K562 (cell line): ENCODE data around the gene ST6GAL1. TPM values are rescaled to one million over a fixed set of nuclear protein-coding genes. Genes with fewer than 3 reads are reported as not detected.

ENCODE experiments used
- BRD9 ChIP-seq: fragments of 450-650 bp; IDR thresholded peaks from 2 replicates; pipeline ENCODE4 v1.6.1; 2018; ENCODE audit warnings: low read depth; ENCODE audit not compliant: partially characterized antibody
- CAMTA2 ChIP-seq: fragments of 250-450 bp; sonication (Bioruptor Pico); conservative IDR thresholded peaks from 2 replicates; pipeline ENCODE4 v1.5.1; 2022
- CC2D1A ChIP-seq: fragments of 450-650 bp; IDR thresholded peaks from 2 replicates; pipeline ENCODE4 v1.6.1; 2017; ENCODE audit warnings: mild to moderate bottlenecking
- CXXC5 ChIP-seq: fragments of 250-450 bp; sonication (Bioruptor Pico); IDR thresholded peaks from 2 replicates; pipeline ENCODE4 v1.8.0; 2022; ENCODE audit warnings: inconsistent platforms, mild to moderate bottlenecking, moderate library complexity
- FOXA1 ChIP-seq: fragments of 450-650 bp; IDR thresholded peaks from 2 replicates; pipeline ENCODE4 v1.6.1; 2016; ENCODE audit warnings: mild to moderate bottlenecking, borderline replicate concordance
- FUS ChIP-seq: fragments of 200-400 bp; formaldehyde crosslinking; optimal IDR thresholded peaks from 2 replicates; pipeline ENCODE3; 2017; ENCODE audit warnings: low read depth, low read length
- HDAC2 ChIP-seq: fragments of 450-650 bp; IDR thresholded peaks from 2 replicates; pipeline ENCODE4 v1.6.1; 2016; ENCODE audit warnings: mild to moderate bottlenecking
- HDAC3 ChIP-seq: fragments of 450-650 bp; IDR thresholded peaks from 2 replicates; pipeline ENCODE4 v1.6.1; 2018; ENCODE audit warnings: borderline replicate concordance, mild to moderate bottlenecking, moderate library complexity; ENCODE audit not compliant: partially characterized antibody
- JUN ChIP-seq, 2 experiments: sonication (generic) in 1 of 2; formaldehyde crosslinking in 1 of 2; IDR thresholded peaks; 2 replicates each; pipeline versions ENCODE4 v1.6.1 to v1.8.0; 2012 to 2022; ENCODE audit warnings: borderline replicate concordance in 2 of 2, mild to moderate bottlenecking in 2 of 2, improper control_type of control experiment in 1 of 2, low read depth in 1 of 2, low read length in 1 of 2, missing genetic modification reagents in 1 of 2
- KAT7 ChIP-seq: sonication (generic); formaldehyde crosslinking; IDR thresholded peaks from 2 replicates; pipeline ENCODE4 v1.8.0; 2022; ENCODE audit warnings: missing genetic modification reagents, mild to moderate bottlenecking, borderline replicate concordance
- POLR2B ChIP-seq: fragments of 450-650 bp; IDR thresholded peaks from 2 replicates; pipeline ENCODE4 v1.6.1; 2018; ENCODE audit warnings: low read depth; ENCODE audit not compliant: partially characterized antibody
- PTRF ChIP-seq: fragments of 450-650 bp; IDR thresholded peaks from 2 replicates; pipeline ENCODE4 v1.6.1; 2016; ENCODE audit warnings: mild to moderate bottlenecking, missing genetic modification characterization, missing compliant biosample characterization
- SNAPC5 ChIP-seq: fragments of 250-450 bp; sonication (Bioruptor Pico); IDR thresholded peaks from 2 replicates; pipeline ENCODE4 v1.8.0; 2021; ENCODE audit warnings: moderate library complexity, mild to moderate bottlenecking, inconsistent platforms
- STAT5B ChIP-seq: fragments of 250-450 bp; sonication (Bioruptor Pico); IDR thresholded peaks from 2 replicates; pipeline ENCODE4 v1.8.0; 2021; ENCODE audit warnings: mild to moderate bottlenecking, inconsistent platforms
- ZNF280B ChIP-seq: fragments of 250-450 bp; sonication (Bioruptor Pico); IDR thresholded peaks from 2 replicates; pipeline ENCODE4 v1.5.1; 2021; ENCODE audit warnings: mild to moderate bottlenecking
- ZNF347 ChIP-seq: fragments of 450-650 bp; formaldehyde crosslinking; IDR thresholded peaks from 2 replicates; pipeline ENCODE4 v1.4.0; 2020; ENCODE audit warnings: low read depth, mild to moderate bottlenecking, moderate library complexity
- polyA plus RNA-seq, 8 experiments: library from polyadenylated mRNA; depleted of rRNA in 4 of 8; stranded (reverse) in 5 of 8; unstranded in 3 of 8; fragments of >200 nt; fragmentation: Nextera tagmentation in 2 of 8; fragmentation: Illumina TruSeq in 1 of 8; extraction: Ambion mirVana in 2 of 8; extraction: Trizol in 1 of 8; gene quantifications; 2 replicates each; pipeline versions ENCODE4 v1.2.1 to v1.2.3, GENCODE V29; 2011 to 2014; ENCODE audit warnings: inconsistent platforms in 1 of 8, missing spikeins in 1 of 8
- total RNA-seq, 7 experiments: library from RNA; depleted of rRNA in 6 of 7; stranded (reverse); fragments of >200 nt in 6 of 7; fragmentation: Illumina TruSeq in 2 of 7; extraction: Trizol in 2 of 7; gene quantifications; 2 replicates each; pipeline versions ENCODE4 v1.2.1 to v1.2.3, GENCODE V29; 2011 to 2021; ENCODE audit warnings: low replicate concordance in 1 of 7
- TF ChIP-seq, protein P1 (sequence below): fragments of 250-450 bp; sonication (Bioruptor Pico); IDR thresholded peaks from 2 replicates; pipeline ENCODE4 v1.4.0; 2020
- TF ChIP-seq, protein P2 (sequence below): fragments of 250-450 bp; sonication (Bioruptor Pico); IDR thresholded peaks from 2 replicates; pipeline ENCODE4 v1.5.0; 2021
- TF ChIP-seq, protein P3 (sequence below): fragments of 450-650 bp; IDR thresholded peaks from 2 replicates; pipeline ENCODE4 v1.6.1; 2018; ENCODE audit warnings: mild to moderate bottlenecking, low read depth; ENCODE audit not compliant: partially characterized antibody
- TF ChIP-seq, protein P4 (sequence below): fragments of 250-450 bp; sonication (Bioruptor Pico); IDR thresholded peaks from 2 replicates; pipeline ENCODE4 v1.8.0; 2021; ENCODE audit warnings: borderline replicate concordance, mild to moderate bottlenecking, moderate library complexity; ENCODE audit not compliant: poor library complexity, severe bottlenecking

ST6GAL1 gene
- total and polyA plus RNA-seq, 9 of the 15 experiments (the other 6 are each of a cell fraction or from before 2014, with no cell fraction given), result 31.9 to 145 (median 71.0) TPM

DNA sequence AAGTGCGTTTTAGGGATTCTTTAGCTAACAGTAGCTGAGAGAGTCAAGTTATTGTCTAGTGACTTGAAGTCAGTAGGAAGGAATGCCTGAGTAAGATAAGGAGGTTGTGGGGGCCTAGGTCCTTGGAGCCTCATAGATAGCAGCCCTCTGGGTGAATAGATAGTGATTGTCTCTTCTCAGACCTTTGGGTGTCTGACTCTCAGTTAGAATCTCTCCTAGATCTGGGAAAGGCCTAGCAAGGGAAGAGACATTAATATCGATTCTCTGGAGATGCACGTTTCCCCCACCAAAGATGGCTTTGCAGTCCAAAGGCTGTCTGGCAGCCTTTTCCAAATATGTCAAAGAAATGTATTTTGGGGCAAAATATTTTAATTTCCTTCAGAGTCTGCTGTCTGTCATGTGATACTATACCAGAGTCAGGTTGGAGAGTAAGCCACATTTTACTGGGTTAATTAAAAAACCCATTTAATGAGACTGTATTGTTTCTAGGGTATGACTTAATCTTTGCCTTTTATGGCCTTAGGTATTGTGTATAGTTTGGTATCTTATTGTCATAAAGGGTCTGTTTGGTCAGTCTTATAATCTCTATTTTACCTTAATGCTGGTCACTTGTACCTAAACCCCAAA lies 92.2 kb downstream of the ST6GAL1 start (continued):
- no peak for TF ChIP-seq ZNF280B (CRISPR knock-in tag)
- TF ChIP-seq FOXA1, result no peak
- no peak for TF ChIP-seq ZNF347
- TF ChIP-seq SNAPC5 (CRISPR knock-in tag), result no peak
- TF ChIP-seq HDAC2, result peak; percentile 94
- TF ChIP-seq, protein P1, sequence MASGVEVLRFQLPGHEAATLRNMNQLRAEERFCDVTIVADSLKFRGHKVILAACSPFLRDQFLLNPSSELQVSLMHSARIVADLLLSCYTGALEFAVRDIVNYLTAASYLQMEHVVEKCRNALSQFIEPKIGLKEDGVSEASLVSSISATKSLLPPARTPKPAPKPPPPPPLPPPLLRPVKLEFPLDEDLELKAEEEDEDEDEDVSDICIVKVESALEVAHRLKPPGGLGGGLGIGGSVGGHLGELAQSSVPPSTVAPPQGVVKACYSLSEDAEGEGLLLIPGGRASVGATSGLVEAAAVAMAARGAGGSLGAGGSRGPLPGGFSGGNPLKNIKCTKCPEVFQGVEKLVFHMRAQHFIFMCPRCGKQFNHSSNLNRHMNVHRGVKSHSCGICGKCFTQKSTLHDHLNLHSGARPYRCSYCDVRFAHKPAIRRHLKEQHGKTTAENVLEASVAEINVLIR (CRISPR knock-in tag), result no peak
- TF ChIP-seq HDAC3, result peak; percentile 92
- peak; percentile 66 for TF ChIP-seq CXXC5
- TF ChIP-seq FUS, result no peak
- TF ChIP-seq, protein P2, sequence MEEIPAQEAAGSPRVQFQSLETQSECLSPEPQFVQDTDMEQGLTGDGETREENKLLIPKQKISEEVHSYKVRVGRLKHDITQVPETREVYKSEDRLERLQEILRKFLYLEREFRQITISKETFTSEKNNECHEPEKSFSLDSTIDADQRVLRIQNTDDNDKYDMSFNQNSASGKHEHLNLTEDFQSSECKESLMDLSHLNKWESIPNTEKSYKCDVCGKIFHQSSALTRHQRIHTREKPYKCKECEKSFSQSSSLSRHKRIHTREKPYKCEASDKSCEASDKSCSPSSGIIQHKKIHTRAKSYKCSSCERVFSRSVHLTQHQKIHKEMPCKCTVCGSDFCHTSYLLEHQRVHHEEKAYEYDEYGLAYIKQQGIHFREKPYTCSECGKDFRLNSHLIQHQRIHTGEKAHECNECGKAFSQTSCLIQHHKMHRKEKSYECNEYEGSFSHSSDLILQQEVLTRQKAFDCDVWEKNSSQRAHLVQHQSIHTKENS (CRISPR knock-in tag), result no peak
- no peak for TF ChIP-seq CAMTA2 (CRISPR knock-in tag)
- peak; percentile 97 for TF ChIP-seq CC2D1A
- TF ChIP-seq KAT7 (CRISPR knock-in tag), result peak; percentile 48; the same call in 1 of the 2 replicates
- no peak for TF ChIP-seq PTRF
- TF ChIP-seq, protein P3, sequence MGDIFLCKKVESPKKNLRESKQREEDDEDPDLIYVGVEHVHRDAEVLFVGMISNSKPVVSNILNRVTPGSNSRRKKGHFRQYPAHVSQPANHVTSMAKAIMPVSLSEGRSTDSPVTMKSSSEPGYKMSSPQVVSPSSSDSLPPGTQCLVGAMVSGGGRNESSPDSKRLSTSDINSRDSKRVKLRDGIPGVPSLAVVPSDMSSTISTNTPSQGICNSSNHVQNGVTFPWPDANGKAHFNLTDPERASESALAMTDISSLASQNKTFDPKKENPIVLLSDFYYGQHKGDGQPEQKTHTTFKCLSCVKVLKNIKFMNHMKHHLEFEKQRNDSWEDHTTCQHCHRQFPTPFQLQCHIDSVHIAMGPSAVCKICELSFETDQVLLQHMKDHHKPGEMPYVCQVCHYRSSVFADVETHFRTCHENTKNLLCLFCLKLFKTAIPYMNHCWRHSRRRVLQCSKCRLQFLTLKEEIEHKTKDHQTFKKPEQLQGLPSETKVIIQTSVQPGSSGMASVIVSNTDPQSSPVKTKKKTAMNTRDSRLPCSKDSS, result no peak
- TF ChIP-seq, protein P4, sequence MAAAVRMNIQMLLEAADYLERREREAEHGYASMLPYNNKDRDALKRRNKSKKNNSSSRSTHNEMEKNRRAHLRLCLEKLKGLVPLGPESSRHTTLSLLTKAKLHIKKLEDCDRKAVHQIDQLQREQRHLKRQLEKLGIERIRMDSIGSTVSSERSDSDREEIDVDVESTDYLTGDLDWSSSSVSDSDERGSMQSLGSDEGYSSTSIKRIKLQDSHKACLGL (CRISPR knock-in tag), result no peak
- TF ChIP-seq JUN (IDR thresholded peaks at IDR 0.05; ENCODE audit: borderline replicate concordance, low read depth, low read length), result no peak
- no peak for TF ChIP-seq JUN (CRISPR knock-in tag; IDR thresholded peaks at IDR 0.05; ENCODE audit: borderline replicate concordance)
- no peak for TF ChIP-seq STAT5B (CRISPR knock-in tag)
- TF ChIP-seq BRD9, result peak; percentile 75
- no peak for TF ChIP-seq POLR2B
